GM13977 (cell line): ENCODE measurements around the gene TNFSF15.

ENCODE experiments used
- DNase-seq: peaks from one replicate; pipeline ENCODE4 v3.0.0; 2012; ENCODE audit warnings: low spot score
- CTCF ChIP-seq: IDR thresholded peaks from 2 replicates; pipeline ENCODE4 v1.5.1; 2012; ENCODE audit warnings: mild to moderate bottlenecking, control low read depth; ENCODE audit not compliant: insufficient read depth; ENCODE audit errors: extremely low read depth, missing control alignments
- in situ Hi-C: fragments of 300-500 bp; cut with MboI; formaldehyde crosslinking; loops from one replicate; pipeline ENCODE4 v1.12.0; 2022; ENCODE audit warnings: low sequenced_read_pairs, low pct_unique_long_range_greater_than_20kb, mixed read lengths, inconsistent platforms; ENCODE audit not compliant: unreplicated experiment

The TNFSF15 gene

GRCh38 chr9:114769624-114770023, 36.2 kb downstream of the TNFSF15 start:
- TF ChIP-seq CTCF: no peak
- no peak for DNase-seq
- in situ Hi-C loops: no loop called here

GRCh38 chr9:114763220-114763619, 42.6 kb downstream of the TNFSF15 start:
- in situ Hi-C loops: no loop called here
- no peak for TF ChIP-seq CTCF
- DNase-seq: no peak

- in situ Hi-C loops: no loop called here
- no peak for TF ChIP-seq CTCF
Measured at GRCh38 chr9:114761523-114761922, 44.3 kb downstream of the TNFSF15 start.

GRCh38 chr9:114759512-114760341, 46.1 kb downstream of the TNFSF15 start:
- in situ Hi-C loops: no loop called here
- no peak for DNase-seq
- TF ChIP-seq CTCF: no peak

More at GRCh38 chr9:114761523-114761922, 44.3 kb downstream of the TNFSF15 start:
- DNase-seq: no peak

- TF ChIP-seq CTCF: no peak
- no peak for DNase-seq
- in situ Hi-C loops: no loop called here
Measured at GRCh38 chr9:114757984-114758383, 47.9 kb downstream of the TNFSF15 start.

- in situ Hi-C loops: no loop called here
- no peak for DNase-seq
- TF ChIP-seq CTCF: no peak
Measured at GRCh38 chr9:114757395-114757794, 48.4 kb downstream of the TNFSF15 start.
